NCI-H446 (cell line): ENCODE measurements around the gene SLC43A3.
"Not testable (repeated sequence)": the region's sequence is repeated elsewhere in the genome, so short reads cannot be mapped to it uniquely, and the experiment has no call there.

Experiments
- DNase-seq, 2 experiments: peaks; one replicate each; lab custom pipeline; 2025; lab: John Stamatoyannopoulos, UW

The SLC43A3 gene

DNA sequence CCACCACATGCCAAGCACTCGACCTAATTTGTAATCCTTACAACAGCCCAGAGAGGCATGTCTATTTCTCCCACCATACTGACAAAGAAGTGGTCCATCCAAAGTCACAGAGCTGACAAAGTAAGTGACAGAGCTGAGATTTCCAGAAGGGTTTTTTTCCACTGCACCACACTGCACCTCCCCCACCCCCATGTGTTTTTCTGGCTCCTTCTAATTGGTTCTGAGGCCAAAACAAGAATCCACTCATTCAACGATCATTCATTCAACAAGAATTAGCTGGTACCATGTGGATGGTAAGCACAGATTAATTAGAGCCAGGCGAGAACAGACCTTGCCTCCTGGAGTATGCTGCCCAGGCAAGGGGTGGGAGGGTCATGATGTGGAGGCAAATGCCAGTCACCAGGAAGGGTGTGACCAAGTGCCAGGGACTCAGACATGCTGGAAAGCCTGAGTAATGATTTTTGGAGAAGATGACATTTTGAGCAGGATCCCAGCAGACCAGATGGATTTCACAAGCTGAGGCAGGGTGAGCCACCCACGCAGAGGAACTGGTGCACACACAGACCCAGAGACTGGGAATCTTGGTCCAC lies 21.6 kb downstream of the SLC43A3 start:
- peak in 1 of 2 experiments; percentile 12 for DNase-seq

GRCh38 chr11:57403802-57404147 lies 23.1 kb downstream of the SLC43A3 start:
- DNase-seq: no peak

DNA sequence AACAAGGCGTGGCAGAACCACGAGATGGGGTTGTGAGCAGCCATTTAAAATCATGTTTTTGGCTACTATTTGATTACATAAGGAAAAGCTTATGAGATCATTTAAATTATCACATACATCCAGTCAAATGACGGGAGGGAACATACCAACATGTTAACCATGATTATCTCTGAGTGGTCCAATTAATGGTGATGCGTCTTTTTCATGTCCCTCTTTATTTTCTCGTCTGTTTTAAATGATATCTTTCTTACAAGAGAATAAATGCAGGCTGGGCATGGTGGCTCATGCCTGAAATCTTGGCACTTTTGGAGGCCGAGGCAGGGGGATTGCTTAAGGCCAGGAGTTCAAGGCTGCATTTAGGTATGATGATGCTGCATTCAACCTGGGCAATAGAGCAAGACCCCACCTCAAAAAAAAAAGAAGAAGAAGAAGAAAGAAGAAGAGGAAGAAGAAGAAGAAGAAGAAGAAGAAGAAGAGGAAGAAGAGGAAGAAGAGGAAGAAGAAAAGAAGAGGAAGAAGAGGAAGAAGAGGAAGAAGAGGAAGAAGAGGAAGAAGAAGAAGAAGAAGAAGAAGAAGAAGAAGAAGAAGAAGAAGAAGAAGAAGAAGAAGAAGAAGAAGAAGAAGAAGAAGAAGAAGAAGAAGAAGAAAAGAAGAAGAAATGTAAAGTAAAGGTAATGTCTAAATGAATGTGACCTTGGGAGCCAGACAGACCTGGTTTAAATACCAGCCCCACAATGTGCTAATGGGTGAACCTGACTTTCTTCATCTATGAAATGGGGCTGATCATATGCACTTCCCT lies 23.7 kb downstream of the SLC43A3 start:
- DNase-seq: not testable (repeated sequence)

GRCh38 chr11:57402188-57403002 lies 24.5 kb downstream of the SLC43A3 start:
- DNase-seq: no peak

DNA sequence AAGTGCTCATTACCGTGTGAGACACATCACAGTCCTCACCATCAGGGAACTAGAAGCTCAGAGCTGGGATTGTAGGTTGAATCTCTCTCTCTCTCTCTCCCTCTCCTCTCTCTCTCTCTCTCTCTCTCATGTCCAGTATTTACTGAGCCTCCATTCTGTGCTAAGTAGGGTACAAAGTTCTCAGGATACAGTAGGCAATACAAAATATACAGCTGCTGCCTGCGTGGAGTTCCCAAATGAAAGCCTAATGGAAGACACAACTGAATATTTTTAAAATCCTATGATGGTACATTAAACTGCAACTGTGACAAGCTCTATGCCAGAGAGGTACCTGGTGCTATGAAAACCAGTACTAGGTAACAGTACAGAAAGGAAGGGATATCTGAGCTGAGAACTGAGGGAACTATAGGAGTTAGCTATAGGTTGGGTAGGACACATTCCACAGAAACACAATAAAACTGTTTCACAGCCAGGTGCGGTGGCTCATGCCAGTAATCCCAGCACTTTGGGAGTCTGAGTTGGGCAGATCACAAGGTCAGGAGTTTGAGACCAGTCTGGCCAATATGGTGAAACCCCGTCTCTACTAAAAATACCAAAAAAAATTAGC lies 26.8 kb downstream of the SLC43A3 start:
- DNase-seq: no peak

- DNase-seq: no peak
These were observed 27.7 kb downstream of the SLC43A3 start for GRCh38 chr11:57399221-57399620.

DNA sequence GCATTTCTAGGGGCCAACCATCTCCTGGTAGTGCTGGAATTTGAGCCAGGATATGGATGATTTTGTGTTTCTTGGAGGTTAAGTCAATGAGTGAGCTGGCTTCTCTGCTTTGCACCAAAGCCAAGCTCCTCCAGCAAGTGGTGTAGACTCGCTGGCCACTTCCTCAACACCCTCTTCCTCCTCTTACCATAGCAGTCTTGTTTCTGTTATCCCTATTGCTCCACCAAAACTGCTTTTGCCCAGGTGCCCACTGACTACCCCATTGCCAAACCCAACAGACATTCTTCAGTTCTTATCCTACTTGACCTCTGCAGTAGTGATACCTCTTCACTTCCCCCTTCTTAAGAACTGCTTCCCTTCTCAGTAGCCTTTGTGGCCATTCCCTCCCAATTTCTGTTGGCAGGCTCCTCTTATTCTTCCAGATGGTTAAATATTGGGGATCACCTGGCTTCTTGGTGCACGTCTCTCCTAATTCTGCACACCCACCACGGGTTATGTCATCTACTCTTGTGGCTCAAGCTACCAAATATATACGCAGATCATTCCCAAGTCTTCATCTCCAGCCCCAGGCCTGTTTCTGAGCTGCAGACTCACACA lies 29.4 kb downstream of the SLC43A3 start:
- DNase-seq: no peak

- DNase-seq: no peak
These were observed 30.2 kb downstream of the SLC43A3 start for GRCh38 chr11:57396744-57397143.

DNA sequence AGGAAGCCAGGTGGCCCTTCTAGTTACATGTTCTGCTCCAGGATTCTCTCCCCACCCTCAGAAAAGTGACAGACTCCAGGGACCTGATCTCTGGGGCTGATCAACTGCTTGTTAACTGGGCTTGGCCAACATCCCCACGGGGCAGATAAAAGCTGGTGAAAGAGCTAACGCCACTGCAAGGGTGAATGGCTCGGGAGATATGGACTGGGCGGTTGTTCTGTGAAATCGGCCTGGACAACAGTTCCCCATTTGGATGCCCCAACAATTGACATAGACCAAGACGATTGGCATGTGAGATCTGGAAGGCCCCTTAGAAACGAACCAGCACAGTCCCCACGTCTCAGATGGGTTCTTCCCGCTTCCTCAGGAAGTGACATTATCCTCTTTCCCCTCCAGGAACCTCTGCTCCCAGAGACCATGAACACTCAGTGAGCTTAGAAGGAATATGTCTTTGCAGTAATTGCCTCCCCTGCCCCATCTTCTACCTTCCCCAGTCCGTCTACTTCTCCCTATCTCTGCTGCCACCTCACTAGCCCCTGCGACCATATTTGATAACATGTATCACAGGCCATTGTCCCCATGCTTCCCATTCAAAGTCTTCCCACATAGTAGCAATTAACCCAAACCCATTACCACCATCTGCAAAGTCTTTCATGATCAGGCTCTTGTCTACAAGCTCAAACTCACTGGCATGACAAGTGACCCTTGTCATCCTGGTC lies 30.9 kb downstream of the SLC43A3 start:
- no peak for DNase-seq

DNA sequence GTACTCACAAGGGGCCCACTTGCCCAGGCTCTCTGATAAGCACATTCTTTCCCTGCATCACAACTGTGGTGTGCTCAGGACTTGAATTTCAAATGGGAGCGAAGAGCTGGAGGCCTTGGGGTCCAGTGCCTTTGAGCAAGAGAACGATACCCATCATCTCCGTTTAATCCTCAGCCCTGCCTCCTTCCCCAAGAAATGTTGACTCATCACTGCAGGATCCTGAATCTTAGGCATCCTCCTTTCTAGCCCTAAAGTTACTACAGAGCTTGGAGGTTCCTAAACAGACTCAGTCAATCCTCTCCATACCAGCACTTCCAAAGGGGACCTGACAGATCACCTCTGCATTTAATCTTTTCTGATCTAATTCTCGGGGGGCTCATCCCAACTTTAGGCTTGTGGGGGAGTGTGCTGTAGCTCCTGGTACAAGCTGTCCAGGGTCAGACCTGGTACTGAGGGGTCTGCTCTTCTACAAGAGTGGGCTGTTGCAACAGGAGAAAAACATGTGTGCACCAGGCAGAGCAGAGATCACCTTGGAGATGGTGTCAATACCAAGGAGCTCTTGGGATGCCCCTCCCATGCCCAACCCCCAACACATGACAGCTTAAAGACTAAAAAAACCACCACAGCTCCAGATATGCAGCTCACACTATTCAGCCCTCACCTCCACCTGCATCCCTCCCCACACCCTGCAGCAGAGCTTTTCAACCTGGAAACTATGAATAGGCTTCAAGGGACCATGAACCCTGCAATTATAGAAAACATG lies 32.5 kb downstream of the SLC43A3 start:
- no peak for DNase-seq

DNA sequence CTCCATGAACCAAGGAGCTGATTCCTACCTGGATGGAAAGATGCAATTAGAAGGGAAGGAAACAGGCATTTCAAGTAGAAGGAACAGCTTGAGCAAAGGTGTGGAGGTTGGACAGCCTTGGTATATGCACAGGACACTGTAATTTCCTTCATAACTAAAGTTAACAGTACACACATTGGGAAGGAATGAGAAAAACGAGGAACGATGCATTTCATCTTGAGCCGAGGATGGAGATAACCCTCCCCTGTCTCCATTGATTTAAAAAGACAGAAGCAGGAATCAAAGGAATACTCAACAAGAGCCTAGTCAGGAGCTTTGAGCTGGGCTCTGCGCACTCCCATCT lies 34.2 kb downstream of the SLC43A3 start:
- DNase-seq: no peak

- no peak for DNase-seq
These were observed 34.7 kb downstream of the SLC43A3 start for GRCh38 chr11:57392066-57392762.

DNA sequence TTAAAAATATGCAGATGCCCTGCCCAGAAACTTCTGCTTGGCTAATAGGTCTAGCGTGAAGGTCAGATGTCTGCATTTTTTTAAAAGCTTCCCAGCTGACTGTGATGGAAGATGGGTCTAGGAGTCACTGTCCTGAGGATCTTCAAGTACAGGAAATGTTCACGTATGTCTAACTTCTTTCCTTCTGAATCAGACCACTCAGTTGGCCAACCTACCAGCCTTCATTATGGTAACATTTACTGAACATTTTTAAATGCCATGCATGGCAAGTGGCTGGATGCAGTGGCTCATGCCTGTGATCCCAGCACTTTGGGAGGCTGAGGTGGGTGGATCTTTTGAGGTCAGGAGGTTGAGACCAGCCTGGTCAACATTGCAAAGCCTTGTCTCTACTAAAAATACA lies 35.4 kb downstream of the SLC43A3 start:
- DNase-seq: no peak

DNA sequence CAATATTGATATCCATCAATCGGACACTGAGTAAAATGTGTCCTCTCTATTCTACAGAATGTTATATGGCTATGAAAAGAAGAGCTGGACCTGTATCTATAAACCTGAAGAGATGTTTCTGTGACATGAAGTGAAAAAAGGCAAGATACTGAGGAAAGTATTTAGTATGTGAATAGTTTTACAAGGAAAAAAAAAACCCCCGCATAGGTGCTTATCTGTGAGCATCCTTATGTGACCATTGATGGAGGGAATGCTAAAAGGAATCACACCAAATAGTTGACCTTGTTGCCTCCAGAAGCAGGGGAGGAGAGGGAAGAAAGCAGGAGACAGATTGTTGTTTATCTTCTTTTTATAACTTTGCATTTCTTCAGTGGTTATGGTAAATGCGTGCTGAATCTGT lies 35.8 kb downstream of the SLC43A3 start:
- DNase-seq: no peak

- no peak for DNase-seq
These were observed 36.4 kb downstream of the SLC43A3 start, which contains the start of gene PRG2 for GRCh38 chr11:57390535-57390934. TSS of gene PRG2 (minus strand) at chr11:57390650. CDS start at chr11:57389944, 706 bp downstream.

DNA sequence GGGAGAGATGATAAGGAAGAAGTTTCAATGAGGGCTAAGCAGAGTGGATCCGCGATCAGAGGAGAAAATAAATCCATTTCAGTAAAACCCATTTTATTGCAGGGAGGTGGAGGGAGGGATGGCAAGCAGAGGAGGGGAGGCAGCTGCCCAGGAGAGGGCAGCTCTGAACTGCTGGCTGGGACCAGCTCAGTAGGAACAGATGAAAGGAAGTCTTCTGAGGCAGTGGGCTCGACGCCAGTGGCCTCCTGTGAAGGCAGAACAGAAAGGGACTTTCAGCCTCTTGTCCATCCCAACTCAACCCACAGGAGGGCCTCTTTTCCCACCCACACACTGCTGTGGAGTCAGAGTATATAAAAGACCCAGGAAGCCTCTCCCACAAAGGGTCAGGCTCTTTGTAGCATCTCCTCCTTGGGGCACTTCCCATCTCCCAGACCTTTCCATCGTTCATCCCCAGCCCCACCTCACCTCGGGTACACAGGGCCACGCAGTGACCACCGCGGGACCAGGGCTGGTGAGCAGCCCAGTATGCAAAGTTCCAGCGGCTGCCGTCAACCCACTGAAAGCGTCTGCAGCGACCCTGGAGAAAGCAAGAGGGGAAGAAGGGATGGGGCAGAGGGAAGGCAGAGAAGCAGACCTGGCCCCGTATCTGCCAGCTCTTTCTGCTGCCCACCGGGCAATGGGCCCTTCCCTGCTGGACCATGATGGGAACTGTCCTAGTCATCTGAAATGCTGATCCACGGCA lies 39.5 kb downstream of the SLC43A3 start:
- DNase-seq: peak in 1 of 2 experiments; percentile 28

- DNase-seq: no peak
These were observed 40.6 kb downstream of the SLC43A3 start for GRCh38 chr11:57386178-57386940.

DNA sequence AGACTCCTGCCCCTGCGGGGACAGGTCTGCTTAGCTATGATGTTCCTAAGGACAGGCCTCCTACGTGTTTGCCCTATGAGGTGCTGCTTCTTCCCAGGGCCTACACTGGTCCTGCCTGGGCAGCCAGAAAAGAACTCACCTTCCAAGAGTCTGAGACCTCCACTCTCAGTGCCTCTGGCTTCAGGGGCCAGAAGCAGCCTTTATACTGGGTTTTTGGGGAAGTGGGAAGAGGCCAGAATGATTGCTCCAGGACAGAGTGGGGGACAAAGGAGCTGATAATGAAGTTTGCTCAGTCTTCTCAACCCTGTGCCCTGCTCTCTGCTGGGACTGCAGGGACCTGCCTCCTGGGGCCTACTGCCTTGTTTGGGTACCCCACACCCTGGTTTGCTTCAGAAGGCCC lies 45.9 kb downstream of the SLC43A3 start, which contains the start of gene PRG3:
Gene PRG3 (minus strand): TSS at position 176 of the 400 bp plus-strand sequence. CDS start 442 bp downstream, outside the sequence.
- DNase-seq: no peak
